ENCODE results near the gene RBM8A. TPM values are rescaled to one million over a fixed set of nuclear protein-coding genes. Genes with fewer than 3 reads are reported as not detected.

RBM8A gene
- total RNA-seq, 2 experiments from 2014 or later, result 135 to 200 TPM

- TF ChIP-seq CTCF (conservative IDR thresholded peaks at IDR 0.05; ENCODE audit: low read length) (no peak), EZH2phosphoT487 (IDR thresholded peaks at IDR 0.05; ENCODE audit: borderline replicate concordance, low read depth, low read length) (no peak)
- Histone ChIP-seq H3K4me1 (ENCODE audit: insufficient read depth, low read length, poor library complexity, severe bottlenecking) (peaks cover 51% of the 10 kb centered on the region), H4K20me1 (ENCODE audit: insufficient read depth, low read length) (peaks cover 3% of the 10 kb centered on the region; the same call in 1 of the 2 replicates), H3K4me3 (ENCODE audit: low read depth, low read length, poor library complexity, severe bottlenecking) (peak overlapping the region; percentile 86), H3K9me3 (ENCODE audit: low read length) (no peaks in the 10 kb centered on the region), H3K27ac (ENCODE audit: low read depth, low read length, poor library complexity, severe bottlenecking) (peak overlapping the region; percentile 53), H3K9me2 (ENCODE audit: insufficient read depth, low read length) (no peaks in the 10 kb centered on the region), H3K79me2 (ENCODE audit: insufficient read depth, low read depth, low read length) (peaks cover 23% of the 10 kb centered on the region; the same call in 1 of the 2 replicates), H3K36me3 (ENCODE audit: insufficient read depth, low read length) (peaks cover 13% of the 10 kb centered on the region; the same call in 1 of the 2 replicates), H2AFZ (ENCODE audit: low read length) (peak overlapping the region; percentile 44; the same call in 1 of the 2 replicates), H3K4me2 (ENCODE audit: low read length) (peak overlapping the region; percentile 94)
- intact Hi-C loops (cut with micrococcal nuclease; ENCODE audit: unreplicated experiment), result no loop called here
- BruUV-seq (replicated peaks), result no TSS peak
- ChIA-PET CTCF (ENCODE audit: unreplicated experiment) (no interaction called here), POLR2A (interaction anchor here (1.0 to 2.6 kb wide), 3 partner anchors 11 to 49 kb away, joined by 3 to 12 read pairs (median 8); partner anchors contain the start of gene TXNIP)
- DNase-seq (ENCODE audit: low spot score), result no peak
Measured at GRCh38 chr1:145956361-145956760, 29.1 kb upstream of the RBM8A start.

GRCh38 chr1:145955436-145955835, 28.2 kb upstream of the RBM8A start:
- Histone ChIP-seq H3K27ac (ENCODE audit: low read depth, low read length, poor library complexity, severe bottlenecking) (no peak overlapping the region), H3K4me1 (ENCODE audit: insufficient read depth, low read length, poor library complexity, severe bottlenecking) (peaks cover 42% of the 10 kb centered on the region), H2AFZ (ENCODE audit: low read length) (no peak overlapping the region), H3K9me2 (ENCODE audit: insufficient read depth, low read length) (no peaks in the 10 kb centered on the region), H3K4me3 (ENCODE audit: low read depth, low read length, poor library complexity, severe bottlenecking) (no peak overlapping the region), H3K9me3 (ENCODE audit: low read length) (no peaks in the 10 kb centered on the region), H3K79me2 (ENCODE audit: insufficient read depth, low read depth, low read length) (peaks cover 23% of the 10 kb centered on the region; the same call in 1 of the 2 replicates), H3K4me2 (ENCODE audit: low read length) (peak overlapping the region; percentile 94), H4K20me1 (ENCODE audit: insufficient read depth, low read length) (peaks cover 3% of the 10 kb centered on the region; the same call in 1 of the 2 replicates), H3K36me3 (ENCODE audit: insufficient read depth, low read length) (peaks cover 13% of the 10 kb centered on the region; the same call in 1 of the 2 replicates)
- TF ChIP-seq EZH2phosphoT487 (IDR thresholded peaks at IDR 0.05; ENCODE audit: borderline replicate concordance, low read depth, low read length), result no peak
- no peak for TF ChIP-seq CTCF (conservative IDR thresholded peaks at IDR 0.05; ENCODE audit: low read length)
- BruUV-seq (replicated peaks), result no TSS peak
- CTCF ChIA-PET (ENCODE audit: unreplicated experiment), result no interaction called here
- POLR2A ChIA-PET, result interaction anchor here (0.7 to 1.4 kb wide), 4 partner anchors 9 to 23 kb away, joined by 3 to 4 read pairs (median 4); partner anchors contain the start of genes ANKRD34A and POLR3GL
- no peak for DNase-seq (ENCODE audit: low spot score)
- intact Hi-C loops (cut with micrococcal nuclease; ENCODE audit: unreplicated experiment), result no loop called here

- DNase-seq (ENCODE audit: low spot score), result no peak
- peaks cover 3% of the 10 kb centered on the region; the same call in 1 of the 2 replicates for H4K20me1 ChIP-seq (ENCODE audit: insufficient read depth, low read length)
- H3K36me3 ChIP-seq (ENCODE audit: insufficient read depth, low read length), result peaks cover 13% of the 10 kb centered on the region; the same call in 1 of the 2 replicates
- H3K4me1 ChIP-seq (ENCODE audit: insufficient read depth, low read length, poor library complexity, severe bottlenecking), result peaks cover 26% of the 10 kb centered on the region
- BruUV-seq (replicated peaks), result no TSS peak
- CTCF ChIA-PET (ENCODE audit: unreplicated experiment), result no interaction called here
- intact Hi-C loops (cut with micrococcal nuclease; ENCODE audit: unreplicated experiment), result no loop called here
- no peak overlapping the region for H3K27ac ChIP-seq (ENCODE audit: low read depth, low read length, poor library complexity, severe bottlenecking)
- H3K4me3 ChIP-seq (ENCODE audit: low read depth, low read length, poor library complexity, severe bottlenecking), result no peak overlapping the region
- TF ChIP-seq CTCF (conservative IDR thresholded peaks at IDR 0.05; ENCODE audit: low read length) (no peak), EZH2phosphoT487 (IDR thresholded peaks at IDR 0.05; ENCODE audit: borderline replicate concordance, low read depth, low read length) (no peak)
- no peaks in the 10 kb centered on the region for H3K9me2 ChIP-seq (ENCODE audit: insufficient read depth, low read length)
- H3K9me3 ChIP-seq (ENCODE audit: low read length), result no peaks in the 10 kb centered on the region
- no peak overlapping the region for H3K4me2 ChIP-seq (ENCODE audit: low read length)
- no peak overlapping the region for H2AFZ ChIP-seq (ENCODE audit: low read length)
- H3K79me2 ChIP-seq (ENCODE audit: insufficient read depth, low read depth, low read length), result peaks cover 23% of the 10 kb centered on the region; the same call in 1 of the 2 replicates
- POLR2A ChIA-PET, result interaction anchor here (0.6 to 1.1 kb wide), 3 partner anchors 9 to 95 kb away, joined by 3 read pairs; partner anchors contain the start of gene PIAS3
Measured at GRCh38 chr1:145953861-145954260, 26.6 kb upstream of the RBM8A start.
